Neural cell (in vitro differentiated cells): ENCODE measurements around the gene EVA1B.

ENCODE experiments used
- CTCF ChIP-seq: fragments of 450-650 bp; IDR thresholded peaks from 2 replicates; pipeline ENCODE4 v1.5.1; 2014; ENCODE audit warnings: antibody characterized with exemption, mild to moderate bottlenecking, moderate library complexity; ENCODE audit not compliant: poor library complexity, severe bottlenecking
- EP300 ChIP-seq: fragments of 450-650 bp; conservative IDR thresholded peaks from 2 replicates; pipeline ENCODE4 v1.6.1; 2014; ENCODE audit warnings: antibody characterized with exemption, mild to moderate bottlenecking, moderate library complexity; ENCODE audit not compliant: poor library complexity, severe bottlenecking
- EZH2 ChIP-seq: fragments of 200-600, 300-800 bp; shearing (Covaris generic), sonication (generic); IDR thresholded peaks from 2 replicates; pipeline ENCODE4 v1.6.1; 2014; ENCODE audit warnings: antibody characterized with exemption, low read length, borderline replicate concordance, mild to moderate bottlenecking; ENCODE audit not compliant: insufficient read depth, poor library complexity, severe bottlenecking
- REST ChIP-seq: IDR thresholded peaks from 2 replicates; pipeline ENCODE4 v1.6.1; 2012; ENCODE audit warnings: borderline replicate concordance

GRCh38 chr1:36367066-36367465, 43.6 kb upstream of the EVA1B start:
- TF ChIP-seq CTCF (no peak), EP300 (no peak), REST (no peak), EZH2 (no peak)
